ENCODE data around the gene CCDC60.

DNA sequence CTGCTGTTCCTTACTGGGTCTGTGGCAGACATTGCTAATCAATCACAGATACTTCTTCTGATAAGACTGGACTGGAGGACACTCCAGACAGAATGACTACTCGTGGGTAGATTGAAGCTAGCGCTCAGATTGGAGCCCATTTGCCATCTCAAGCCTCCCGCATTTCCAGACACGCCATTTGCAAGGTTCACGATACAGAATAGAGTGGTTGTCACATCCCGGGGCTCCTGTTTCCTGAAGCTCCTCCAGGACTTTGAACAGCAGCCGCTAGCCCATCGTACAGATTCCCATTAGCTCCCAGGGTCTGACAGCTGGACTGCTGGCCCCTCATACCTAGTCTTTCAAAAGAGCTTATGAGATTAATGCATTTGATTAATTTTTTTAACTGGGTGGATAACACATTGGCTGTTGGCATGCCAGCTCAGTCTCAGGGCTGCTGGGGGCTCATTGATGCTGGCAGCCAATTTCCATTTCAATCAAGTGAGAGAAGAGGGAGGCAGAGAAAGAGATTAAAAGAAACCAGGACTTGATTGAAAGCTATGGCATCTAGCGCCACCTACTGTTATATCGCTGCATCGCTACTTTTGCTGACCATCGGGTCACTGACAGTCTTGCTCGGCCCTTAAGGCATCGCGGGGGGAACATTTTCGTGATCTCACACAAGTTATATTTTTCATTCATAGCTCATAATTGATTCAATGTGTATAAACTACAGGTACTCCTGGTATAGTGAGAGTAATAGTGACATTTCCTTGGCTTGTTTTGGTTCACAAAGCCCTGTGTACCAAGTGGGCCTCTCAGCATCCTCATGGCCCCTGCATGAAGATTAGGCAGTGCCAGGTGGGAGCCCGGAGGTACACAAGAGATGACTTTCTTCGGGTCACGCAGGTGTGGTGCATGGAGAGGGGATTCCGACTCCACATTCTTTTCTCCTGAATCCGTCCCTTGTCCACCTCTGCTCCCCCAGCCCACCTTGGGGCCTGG lies 78.6 kb downstream of the CCDC60 start:
- TF ChIP-seq, protein P1, sequence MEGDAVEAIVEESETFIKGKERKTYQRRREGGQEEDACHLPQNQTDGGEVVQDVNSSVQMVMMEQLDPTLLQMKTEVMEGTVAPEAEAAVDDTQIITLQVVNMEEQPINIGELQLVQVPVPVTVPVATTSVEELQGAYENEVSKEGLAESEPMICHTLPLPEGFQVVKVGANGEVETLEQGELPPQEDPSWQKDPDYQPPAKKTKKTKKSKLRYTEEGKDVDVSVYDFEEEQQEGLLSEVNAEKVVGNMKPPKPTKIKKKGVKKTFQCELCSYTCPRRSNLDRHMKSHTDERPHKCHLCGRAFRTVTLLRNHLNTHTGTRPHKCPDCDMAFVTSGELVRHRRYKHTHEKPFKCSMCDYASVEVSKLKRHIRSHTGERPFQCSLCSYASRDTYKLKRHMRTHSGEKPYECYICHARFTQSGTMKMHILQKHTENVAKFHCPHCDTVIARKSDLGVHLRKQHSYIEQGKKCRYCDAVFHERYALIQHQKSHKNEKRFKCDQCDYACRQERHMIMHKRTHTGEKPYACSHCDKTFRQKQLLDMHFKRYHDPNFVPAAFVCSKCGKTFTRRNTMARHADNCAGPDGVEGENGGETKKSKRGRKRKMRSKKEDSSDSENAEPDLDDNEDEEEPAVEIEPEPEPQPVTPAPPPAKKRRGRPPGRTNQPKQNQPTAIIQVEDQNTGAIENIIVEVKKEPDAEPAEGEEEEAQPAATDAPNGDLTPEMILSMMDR (IDR thresholded peaks at IDR 0.05) = peak; percentile 90 to 94 (median 93)
- TF ChIP-seq POLR2AphosphoS5 (IDR thresholded peaks at IDR 0.05) (no peak), POLR2A (IDR thresholded peaks at IDR 0.05; ENCODE audit: low read depth) (no peak), EP300 (IDR thresholded peaks at IDR 0.05) (no peak)

Data from esophagus muscularis mucosa (tissue), 4 donors.